HepG2 (cell line): Measurements from ENCODE around the gene OVOL3. TPM values are rescaled to one million over a fixed set of nuclear protein-coding genes. Genes with fewer than 3 reads are reported as not detected.

ENCODE experiments used
- FOSL2 ChIP-seq: sonication (generic); formaldehyde crosslinking; IDR thresholded peaks from 2 replicates; pipeline ENCODE4 v1.4.0; 2020; ENCODE audit warnings: missing genetic modification reagents
- GZF1 ChIP-seq: sonication (generic); formaldehyde crosslinking; IDR thresholded peaks from 2 replicates; pipeline ENCODE4 v1.5.1; 2020; ENCODE audit warnings: mild to moderate bottlenecking, missing genetic modification reagents
- KDM5B ChIP-seq: sonication (generic); formaldehyde crosslinking; IDR thresholded peaks from 2 replicates; pipeline ENCODE4 v1.4.0; 2020; ENCODE audit warnings: missing genetic modification reagents, mild to moderate bottlenecking, borderline replicate concordance
- MXD4 ChIP-seq: IDR thresholded peaks from 2 replicates; pipeline ENCODE4 v1.6.1; 2016; ENCODE audit warnings: mild to moderate bottlenecking, missing biosample characterization, missing genetic modification reagents
- SMARCC2 ChIP-seq: fragments of 450-650 bp; IDR thresholded peaks from 2 replicates; pipeline ENCODE4 v1.6.1; 2017; ENCODE audit warnings: antibody characterized with exemption, mild to moderate bottlenecking
- STAG1 ChIP-seq: sonication (generic); formaldehyde crosslinking; IDR thresholded peaks from 2 replicates; pipeline ENCODE4 v1.4.0; 2020; ENCODE audit warnings: missing genetic modification reagents
- TMF1 ChIP-seq: sonication (generic); formaldehyde crosslinking; IDR thresholded peaks from 2 replicates; pipeline ENCODE4 v1.8.1; 2022; ENCODE audit warnings: low read depth, missing genetic modification reagents
- ZBTB1 ChIP-seq: sonication (generic); formaldehyde crosslinking; IDR thresholded peaks from 2 replicates; pipeline ENCODE4 v1.4.0; 2020; ENCODE audit warnings: missing genetic modification reagents, borderline replicate concordance
- ZBTB21 ChIP-seq: sonication (generic); formaldehyde crosslinking; IDR thresholded peaks from 2 replicates; pipeline ENCODE4 v1.4.0; 2020; ENCODE audit warnings: missing genetic modification reagents
- ZFP62 ChIP-seq: sonication (generic); formaldehyde crosslinking; IDR thresholded peaks from 2 replicates; pipeline ENCODE4 v1.4.0; 2020; ENCODE audit warnings: missing genetic modification reagents
- ZFY ChIP-seq: sonication (generic); formaldehyde crosslinking; IDR thresholded peaks from 2 replicates; pipeline ENCODE4 v1.4.0; 2020; ENCODE audit warnings: missing genetic modification reagents
- ZMYM4 ChIP-seq: sonication (generic); formaldehyde crosslinking; IDR thresholded peaks from 2 replicates; pipeline ENCODE4 v1.8.1; 2023; ENCODE audit warnings: mild to moderate bottlenecking, missing genetic modification reagents
- ZNF12 ChIP-seq: sonication (generic); formaldehyde crosslinking; IDR thresholded peaks from 2 replicates; pipeline ENCODE4 v1.5.0; 2020; ENCODE audit warnings: missing genetic modification reagents
- ZNF143 ChIP-seq: sonication (generic); formaldehyde crosslinking; IDR thresholded peaks from 2 replicates; pipeline ENCODE4 v1.4.0; 2020; ENCODE audit warnings: missing genetic modification reagents
- ZNF615 ChIP-seq: sonication (generic); formaldehyde crosslinking; IDR thresholded peaks from 2 replicates; pipeline ENCODE4 v1.5.0; 2020; ENCODE audit warnings: mild to moderate bottlenecking, missing genetic modification reagents, borderline replicate concordance
- ZNF75D ChIP-seq: sonication (generic); formaldehyde crosslinking; IDR thresholded peaks from 2 replicates; pipeline ENCODE4 v1.8.1; 2023; ENCODE audit warnings: missing genetic modification reagents, mild to moderate bottlenecking, borderline replicate concordance
- polyA plus RNA-seq, 8 experiments: library from polyadenylated mRNA; depleted of rRNA in 3 of 8; stranded (reverse) in 7 of 8; unstranded in 1 of 8; fragments of >200 nt; fragmentation: Illumina TruSeq in 4 of 8; extraction: Trizol in 4 of 8; gene quantifications; 2 replicates each; pipeline versions ENCODE4 v1.2.1 to v1.2.3, GENCODE V29; 2011 to 2016; ENCODE audit warnings: low read depth in 4 of 8, missing spikeins in 1 of 8, mixed read lengths in 1 of 8; ENCODE audit not compliant: insufficient read depth in 1 of 8
- total RNA-seq, 5 experiments: library from RNA; depleted of rRNA; stranded (reverse); fragments of >200 nt; fragmentation: Illumina TruSeq; extraction: Trizol; gene quantifications; 2 replicates each; pipeline ENCODE4 v1.2.3, GENCODE V29; 2016; ENCODE audit warnings: low read depth in 1 of 5
- TF ChIP-seq, protein P1 (sequence below): IDR thresholded peaks from 2 replicates; pipeline ENCODE4 v1.6.1; 2016; ENCODE audit warnings: missing genetic modification reagents, missing compliant biosample characterization
- TF ChIP-seq, protein P2 (sequence below): sonication (generic); formaldehyde crosslinking; IDR thresholded peaks from 2 replicates; pipeline ENCODE4 v1.5.1; 2020; ENCODE audit warnings: mild to moderate bottlenecking, missing genetic modification reagents, moderate library complexity
- TF ChIP-seq, protein P3 (sequence below): sonication (generic); formaldehyde crosslinking; IDR thresholded peaks from 2 replicates; pipeline ENCODE4 v1.4.0; 2020; ENCODE audit warnings: missing genetic modification reagents
- TF ChIP-seq, protein P4 (sequence below), 2 experiments: sonication (generic) in 1 of 2; formaldehyde crosslinking in 1 of 2; IDR thresholded peaks; 2 replicates each; pipeline versions ENCODE4 v1.4.0 to v1.6.1; 2016 to 2020; ENCODE audit warnings: borderline replicate concordance in 1 of 2, low read depth in 1 of 2, mild to moderate bottlenecking in 1 of 2, missing genetic modification reagents in 1 of 2
- TF ChIP-seq, protein P5 (sequence below): sonication (generic); formaldehyde crosslinking; IDR thresholded peaks from 2 replicates; pipeline ENCODE4 v1.5.1; 2020; ENCODE audit warnings: missing genetic modification reagents, mild to moderate bottlenecking, borderline replicate concordance

The OVOL3 gene
- total and polyA plus RNA-seq, 2 of the 13 experiments (the other 11 are each of a cell fraction or from before 2014, with no cell fraction given) = not detected

DNA sequence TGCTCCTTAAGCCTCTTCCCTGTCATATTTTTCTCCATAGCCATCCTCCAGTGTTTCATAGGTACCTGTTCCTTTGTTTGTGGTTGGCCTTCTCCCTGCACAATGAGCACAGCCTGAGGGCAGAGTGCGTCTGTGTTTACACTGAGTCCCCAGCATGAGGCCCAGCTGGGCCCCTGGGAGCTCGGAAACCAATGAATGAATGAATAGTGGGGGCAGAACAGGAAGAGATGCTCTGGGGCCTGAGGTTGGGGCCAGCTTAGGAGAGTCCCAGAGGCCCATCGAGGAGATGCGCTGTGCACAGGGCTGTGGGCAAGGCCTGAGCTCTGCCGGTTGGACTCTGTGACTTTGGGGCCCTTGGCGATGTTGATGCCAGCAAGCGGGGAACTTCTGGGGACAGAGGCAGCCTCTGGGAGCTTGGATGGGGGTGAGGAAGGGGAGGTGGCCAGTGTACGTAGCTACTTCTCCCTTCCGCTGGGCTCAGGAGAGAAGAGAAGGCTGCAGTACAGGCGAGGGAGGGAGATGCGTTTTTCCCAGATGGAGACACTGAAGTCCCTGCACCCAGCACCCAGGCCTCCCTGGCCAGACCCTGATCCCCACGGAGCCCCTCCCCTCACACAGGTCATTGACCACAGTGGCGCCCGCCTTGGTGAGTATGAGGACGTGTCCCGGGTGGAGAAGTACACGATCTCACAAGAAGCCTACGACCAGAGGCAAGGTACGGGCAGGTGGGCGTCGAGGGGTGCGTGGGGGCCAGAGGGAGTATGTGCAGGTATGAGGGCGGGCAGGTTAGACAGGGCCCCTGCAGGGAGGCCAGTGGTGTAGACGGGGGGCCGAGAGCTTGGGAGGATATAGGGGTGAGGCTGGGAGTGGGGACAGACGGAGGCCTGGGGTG is 9.4 kb downstream of the OVOL3 start (continued):
- no peak for TF ChIP-seq ZNF75D (CRISPR knock-in tag)
- no peak for TF ChIP-seq ZBTB1 (CRISPR knock-in tag)
- peak; percentile 78; the same call in 1 of the 2 replicates for TF ChIP-seq TMF1
- TF ChIP-seq ZNF615 (CRISPR knock-in tag) = no peak
- TF ChIP-seq STAG1 (CRISPR knock-in tag) = no peak
- TF ChIP-seq, protein P1, sequence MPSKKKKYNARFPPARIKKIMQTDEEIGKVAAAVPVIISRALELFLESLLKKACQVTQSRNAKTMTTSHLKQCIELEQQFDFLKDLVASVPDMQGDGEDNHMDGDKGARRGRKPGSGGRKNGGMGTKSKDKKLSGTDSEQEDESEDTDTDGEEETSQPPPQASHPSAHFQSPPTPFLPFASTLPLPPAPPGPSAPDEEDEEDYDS (CRISPR knock-in tag) = peak; percentile 84
- TF ChIP-seq, protein P2, sequence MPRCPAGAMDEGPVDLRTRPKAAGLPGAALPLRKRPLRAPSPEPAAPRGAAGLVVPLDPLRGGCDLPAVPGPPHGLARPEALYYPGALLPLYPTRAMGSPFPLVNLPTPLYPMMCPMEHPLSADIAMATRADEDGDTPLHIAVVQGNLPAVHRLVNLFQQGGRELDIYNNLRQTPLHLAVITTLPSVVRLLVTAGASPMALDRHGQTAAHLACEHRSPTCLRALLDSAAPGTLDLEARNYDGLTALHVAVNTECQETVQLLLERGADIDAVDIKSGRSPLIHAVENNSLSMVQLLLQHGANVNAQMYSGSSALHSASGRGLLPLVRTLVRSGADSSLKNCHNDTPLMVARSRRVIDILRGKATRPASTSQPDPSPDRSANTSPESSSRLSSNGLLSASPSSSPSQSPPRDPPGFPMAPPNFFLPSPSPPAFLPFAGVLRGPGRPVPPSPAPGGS (CRISPR knock-in tag) = 0 out of 2 replicates have a peak, but pooled peaks have one; percentile 21
- peak; percentile 29; the same call in 1 of the 2 replicates for TF ChIP-seq KDM5B (CRISPR knock-in tag)
- TF ChIP-seq MXD4 (CRISPR knock-in tag) = peak; percentile 82
- TF ChIP-seq ZMYM4 (CRISPR knock-in tag) = peak; percentile 73
- no peak for TF ChIP-seq ZFP62
- peak; percentile 68 for TF ChIP-seq FOSL2
- TF ChIP-seq GZF1 (CRISPR knock-in tag) = 0 out of 2 replicates have a peak, but pooled peaks have one; percentile 11
- TF ChIP-seq ZNF12 (CRISPR knock-in tag) = peak; percentile 56; the same call in 1 of the 2 replicates
- TF ChIP-seq, protein P3, sequence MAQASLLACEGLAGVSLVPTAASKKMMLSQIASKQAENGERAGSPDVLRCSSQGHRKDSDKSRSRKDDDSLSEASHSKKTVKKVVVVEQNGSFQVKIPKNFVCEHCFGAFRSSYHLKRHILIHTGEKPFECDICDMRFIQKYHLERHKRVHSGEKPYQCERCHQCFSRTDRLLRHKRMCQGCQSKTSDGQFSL (CRISPR knock-in tag) = no peak
- no peak for TF ChIP-seq SMARCC2
- peak; percentile 72 for TF ChIP-seq ZNF143 (CRISPR knock-in tag)
- no peak for TF ChIP-seq ZBTB21 (CRISPR knock-in tag)
- TF ChIP-seq ZFY (CRISPR knock-in tag) = peak; percentile 89
- TF ChIP-seq, protein P4, sequence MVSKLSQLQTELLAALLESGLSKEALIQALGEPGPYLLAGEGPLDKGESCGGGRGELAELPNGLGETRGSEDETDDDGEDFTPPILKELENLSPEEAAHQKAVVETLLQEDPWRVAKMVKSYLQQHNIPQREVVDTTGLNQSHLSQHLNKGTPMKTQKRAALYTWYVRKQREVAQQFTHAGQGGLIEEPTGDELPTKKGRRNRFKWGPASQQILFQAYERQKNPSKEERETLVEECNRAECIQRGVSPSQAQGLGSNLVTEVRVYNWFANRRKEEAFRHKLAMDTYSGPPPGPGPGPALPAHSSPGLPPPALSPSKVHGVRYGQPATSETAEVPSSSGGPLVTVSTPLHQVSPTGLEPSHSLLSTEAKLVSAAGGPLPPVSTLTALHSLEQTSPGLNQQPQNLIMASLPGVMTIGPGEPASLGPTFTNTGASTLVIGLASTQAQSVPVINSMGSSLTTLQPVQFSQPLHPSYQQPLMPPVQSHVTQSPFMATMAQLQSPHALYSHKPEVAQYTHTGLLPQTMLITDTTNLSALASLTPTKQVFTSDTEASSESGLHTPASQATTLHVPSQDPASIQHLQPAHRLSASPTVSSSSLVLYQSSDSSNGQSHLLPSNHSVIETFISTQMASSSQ (IDR thresholded peaks at IDR 0.05; ENCODE audit: low read depth) = peak; percentile 44; the same call in 1 of the 2 replicates
- TF ChIP-seq, protein P4 (CRISPR knock-in tag; IDR thresholded peaks at IDR 0.05; ENCODE audit: borderline replicate concordance) = peak; percentile 69; the same call in 1 of the 2 replicates
- TF ChIP-seq, protein P5, sequence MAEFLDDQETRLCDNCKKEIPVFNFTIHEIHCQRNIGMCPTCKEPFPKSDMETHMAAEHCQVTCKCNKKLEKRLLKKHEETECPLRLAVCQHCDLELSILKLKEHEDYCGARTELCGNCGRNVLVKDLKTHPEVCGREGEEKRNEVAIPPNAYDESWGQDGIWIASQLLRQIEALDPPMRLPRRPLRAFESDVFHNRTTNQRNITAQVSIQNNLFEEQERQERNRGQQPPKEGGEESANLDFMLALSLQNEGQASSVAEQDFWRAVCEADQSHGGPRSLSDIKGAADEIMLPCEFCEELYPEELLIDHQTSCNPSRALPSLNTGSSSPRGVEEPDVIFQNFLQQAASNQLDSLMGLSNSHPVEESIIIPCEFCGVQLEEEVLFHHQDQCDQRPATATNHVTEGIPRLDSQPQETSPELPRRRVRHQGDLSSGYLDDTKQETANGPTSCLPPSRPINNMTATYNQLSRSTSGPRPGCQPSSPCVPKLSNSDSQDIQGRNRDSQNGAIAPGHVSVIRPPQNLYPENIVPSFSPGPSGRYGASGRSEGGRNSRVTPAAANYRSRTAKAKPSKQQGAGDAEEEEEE (CRISPR knock-in tag) = no peak
